ENCODE data around the gene HLX. TPM values are rescaled to one million over a fixed set of nuclear protein-coding genes. Genes with fewer than 3 reads are reported as not detected.

The HLX gene
- total RNA-seq, 6 donors from 2014 or later, result 10.9 to 27.4 (median 20.5) TPM

DNA sequence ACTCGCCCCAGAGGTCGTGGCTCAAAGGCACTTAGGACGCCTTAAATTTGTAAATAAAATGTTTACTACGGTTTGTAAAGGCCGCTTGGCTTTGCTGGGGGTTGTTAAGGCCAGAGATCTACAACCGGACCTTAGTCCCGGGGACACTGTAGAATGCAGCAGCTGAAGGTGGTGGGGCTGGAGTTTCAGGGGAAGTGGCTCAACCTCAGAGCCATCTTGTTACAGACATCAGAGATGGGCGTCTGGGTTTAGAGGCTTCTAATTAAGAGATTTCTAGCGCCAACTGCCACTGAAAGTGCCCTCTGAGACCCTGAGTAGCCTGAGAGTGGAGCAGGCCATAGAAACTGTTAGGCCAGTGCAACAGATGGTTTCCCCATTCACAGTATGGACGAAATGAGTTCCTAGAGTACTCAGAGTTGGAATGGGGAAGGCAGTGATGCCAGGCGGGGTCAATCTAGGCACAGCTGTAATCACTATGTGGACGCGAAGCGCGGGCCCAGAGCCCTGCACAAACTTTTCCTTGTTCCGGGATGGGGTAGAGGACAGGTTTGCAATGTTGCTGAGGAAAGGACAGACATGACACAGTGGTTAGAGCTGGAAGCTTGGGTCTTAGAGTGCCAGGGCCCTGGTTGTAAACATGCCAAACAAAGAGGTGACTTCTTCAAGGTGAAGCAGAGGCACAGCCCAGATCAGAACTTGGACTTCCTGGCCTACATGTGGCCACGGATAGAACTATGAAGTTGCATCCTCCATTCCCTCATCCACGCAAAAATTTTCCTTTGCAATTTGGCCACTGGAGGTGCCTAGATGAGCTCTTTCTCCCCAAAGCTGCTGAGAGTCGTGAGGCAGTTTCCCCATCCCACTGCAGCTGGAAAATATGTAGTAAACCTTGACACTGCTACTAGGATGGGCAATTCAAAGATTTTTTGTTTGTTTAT, 6.0 kb downstream of the HLX start:
- H3K27ac ChIP-seq, result no peak overlapping the region
- DNase-seq (no peak), ATAC-seq (ENCODE audit: low FRiP score in 2 of 2) (no peak)
- WGBS, 2 donors, result 87 to 93% methylated on average over 19 of the region's 19 CpGs
- H3K9me3 ChIP-seq, result no peaks in the 10 kb centered on the region
- no peak overlapping the region for H3K4me3 ChIP-seq
- TF ChIP-seq POLR2AphosphoS5 (IDR thresholded peaks at IDR 0.05) (no peak), EP300 (IDR thresholded peaks at IDR 0.05) (no peak), POLR2A (IDR thresholded peaks at IDR 0.05) (no peak)
- TF ChIP-seq, protein P1, sequence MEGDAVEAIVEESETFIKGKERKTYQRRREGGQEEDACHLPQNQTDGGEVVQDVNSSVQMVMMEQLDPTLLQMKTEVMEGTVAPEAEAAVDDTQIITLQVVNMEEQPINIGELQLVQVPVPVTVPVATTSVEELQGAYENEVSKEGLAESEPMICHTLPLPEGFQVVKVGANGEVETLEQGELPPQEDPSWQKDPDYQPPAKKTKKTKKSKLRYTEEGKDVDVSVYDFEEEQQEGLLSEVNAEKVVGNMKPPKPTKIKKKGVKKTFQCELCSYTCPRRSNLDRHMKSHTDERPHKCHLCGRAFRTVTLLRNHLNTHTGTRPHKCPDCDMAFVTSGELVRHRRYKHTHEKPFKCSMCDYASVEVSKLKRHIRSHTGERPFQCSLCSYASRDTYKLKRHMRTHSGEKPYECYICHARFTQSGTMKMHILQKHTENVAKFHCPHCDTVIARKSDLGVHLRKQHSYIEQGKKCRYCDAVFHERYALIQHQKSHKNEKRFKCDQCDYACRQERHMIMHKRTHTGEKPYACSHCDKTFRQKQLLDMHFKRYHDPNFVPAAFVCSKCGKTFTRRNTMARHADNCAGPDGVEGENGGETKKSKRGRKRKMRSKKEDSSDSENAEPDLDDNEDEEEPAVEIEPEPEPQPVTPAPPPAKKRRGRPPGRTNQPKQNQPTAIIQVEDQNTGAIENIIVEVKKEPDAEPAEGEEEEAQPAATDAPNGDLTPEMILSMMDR (IDR thresholded peaks at IDR 0.05), result no peak
- H3K36me3 ChIP-seq, result peaks cover 2 to 44% (median 26%) of the 10 kb centered on the region in 4 donors
- peaks cover 18 to 42% (median 25%) of the 10 kb centered on the region in 4 donors for H3K4me1 ChIP-seq
- peaks cover 0 to 2% (median 0%) of the 10 kb centered on the region in 4 donors for H3K27me3 ChIP-seq

DNA sequence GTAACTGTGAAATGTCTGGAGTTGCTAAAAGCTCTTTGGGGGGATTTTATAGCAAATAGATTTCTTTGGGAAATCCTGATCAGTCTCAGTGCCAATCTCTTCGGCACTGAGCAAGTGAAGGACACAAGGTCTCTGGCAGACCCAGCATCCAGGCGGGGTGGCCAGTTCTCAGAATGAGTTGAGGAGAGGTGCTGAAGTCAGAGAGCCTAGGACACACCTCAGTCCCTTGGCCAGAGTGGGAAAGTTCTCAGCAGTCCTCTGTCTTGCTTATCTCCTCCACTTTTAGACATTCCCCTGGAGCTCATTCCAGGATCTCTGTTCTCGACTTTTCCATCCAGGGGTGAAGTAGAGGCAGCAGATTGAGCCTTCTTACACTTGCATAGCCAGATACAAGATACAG, 6.7 kb downstream of the HLX start:
- Histone ChIP-seq H3K4me3 (no peak overlapping the region), H3K27me3 (peaks cover 0 to 7% (median 1%) of the 10 kb centered on the region in 4 donors), H3K27ac (no peak overlapping the region), H3K4me1 (peaks cover 18 to 40% (median 25%) of the 10 kb centered on the region in 4 donors), H3K36me3 (peaks cover 2 to 44% (median 26%) of the 10 kb centered on the region in 4 donors), H3K9me3 (no peaks in the 10 kb centered on the region)
- ATAC-seq (ENCODE audit: low FRiP score in 2 of 2), result no peak
- no peak for TF ChIP-seq POLR2A (IDR thresholded peaks at IDR 0.05)
- no peak for TF ChIP-seq POLR2AphosphoS5 (IDR thresholded peaks at IDR 0.05)
- TF ChIP-seq EP300 (IDR thresholded peaks at IDR 0.05), result no peak
- TF ChIP-seq, protein P1 (IDR thresholded peaks at IDR 0.05), result no peak
- WGBS, 2 donors, result 90 to 93% methylated on average over 3 of the region's 3 CpGs
- DNase-seq, result no peak

DNA sequence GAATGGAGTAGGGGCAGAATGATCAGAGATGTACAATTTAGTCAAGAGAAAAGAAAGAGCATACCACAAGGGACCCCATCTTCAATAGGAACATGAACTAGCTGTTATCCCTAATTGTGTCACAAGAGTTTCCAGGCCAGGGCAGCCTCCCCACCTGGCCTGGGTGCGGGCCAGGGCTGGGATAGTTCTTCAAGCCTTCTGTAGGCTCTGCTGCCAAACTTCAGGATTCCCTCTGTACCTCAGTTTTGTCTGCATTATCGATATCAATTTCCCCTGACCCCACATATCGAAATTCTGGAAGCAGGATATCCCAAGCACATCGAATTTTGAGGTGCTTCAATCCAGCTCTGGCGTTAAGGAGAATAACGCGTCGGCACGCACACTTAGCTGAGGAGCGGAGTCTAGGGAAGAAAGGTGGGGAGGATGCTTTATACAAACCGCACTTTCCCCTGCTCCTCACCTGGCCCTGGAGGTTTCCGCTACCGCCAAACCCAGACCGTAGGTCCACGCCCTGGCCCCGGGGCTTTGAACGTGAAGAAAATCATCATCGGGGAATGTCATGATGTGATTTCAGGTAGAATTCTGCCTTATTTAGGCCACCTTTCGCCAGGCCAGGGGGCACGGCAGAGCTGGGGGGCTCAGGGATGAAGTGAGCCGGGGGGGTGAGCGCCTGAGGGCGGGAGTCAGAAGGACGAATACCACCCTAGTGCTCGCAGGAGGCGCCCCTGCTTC, 7.4 kb downstream of the HLX start:
- no peak overlapping the region for H3K27ac ChIP-seq
- peaks cover 0 to 12% (median 4%) of the 10 kb centered on the region in 4 donors for H3K27me3 ChIP-seq
- H3K9me3 ChIP-seq, result no peaks in the 10 kb centered on the region
- no peak for ATAC-seq (ENCODE audit: low FRiP score in 2 of 2)
- no peak overlapping the region for H3K4me3 ChIP-seq
- peaks cover 18 to 42% (median 25%) of the 10 kb centered on the region in 4 donors for H3K4me1 ChIP-seq
- no peak for DNase-seq
- H3K36me3 ChIP-seq, result peaks cover 2 to 44% (median 26%) of the 10 kb centered on the region in 4 donors
- WGBS, 2 donors, result 79 to 81% methylated on average over 18 to 26 of the region's 26 CpGs
- TF ChIP-seq POLR2A (IDR thresholded peaks at IDR 0.05) (no peak), POLR2AphosphoS5 (IDR thresholded peaks at IDR 0.05) (no peak), EP300 (IDR thresholded peaks at IDR 0.05) (no peak)
- TF ChIP-seq, protein P1 (IDR thresholded peaks at IDR 0.05), result no peak

DNA sequence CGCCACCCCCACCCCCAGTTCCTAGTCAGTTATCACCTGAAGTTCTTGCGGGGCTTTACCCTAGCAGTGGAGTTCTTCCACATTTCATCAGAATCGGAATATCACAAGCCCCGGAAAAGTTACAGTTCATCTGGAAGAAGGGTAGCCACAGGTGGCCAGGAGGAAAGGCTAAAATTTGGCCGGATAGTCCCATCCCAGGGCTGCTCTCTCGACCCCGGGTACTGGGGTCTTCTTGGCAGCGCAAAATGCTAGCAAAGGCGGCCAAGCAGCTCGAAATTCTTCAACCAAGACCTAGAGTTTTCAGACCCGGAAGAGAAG, 7.9 kb downstream of the HLX start:
- Histone ChIP-seq H3K9me3 (no peaks in the 10 kb centered on the region), H3K4me3 (no peak overlapping the region), H3K27ac (no peak overlapping the region), H3K36me3 (peaks cover 2 to 40% (median 25%) of the 10 kb centered on the region in 4 donors), H3K4me1 (peaks cover 14 to 37% (median 20%) of the 10 kb centered on the region in 4 donors), H3K27me3 (peaks cover 0 to 17% (median 4%) of the 10 kb centered on the region in 4 donors)
- DNase-seq (no peak), ATAC-seq (ENCODE audit: low FRiP score in 2 of 2) (no peak)
- TF ChIP-seq POLR2A (IDR thresholded peaks at IDR 0.05) (no peak), EP300 (IDR thresholded peaks at IDR 0.05) (no peak), POLR2AphosphoS5 (IDR thresholded peaks at IDR 0.05) (no peak)
- TF ChIP-seq, protein P1 (IDR thresholded peaks at IDR 0.05), result no peak
- WGBS, 2 donors, result 57 to 76% methylated on average over 9 to 11 of the region's 11 CpGs

Measured in upper lobe of left lung (tissue), 6 donors.